NOMO-1 (cell line): ENCODE data around the gene PLPPR3.

Source experiments
- DNase-seq, 2 experiments: peaks; one replicate each; lab custom pipeline; 2025; ENCODE audit not compliant: unreplicated experiment in 2 of 2; lab: John Stamatoyannopoulos, UW

Gene PLPPR3

GRCh38 chr19:821825-822503 is at the start of gene PLPPR3:
PLPPR3 (minus strand) TSS chr19:821955; CDS start chr19:821559, 396 bp downstream.
- peak in 1 of 2 experiments; percentile 35 for DNase-seq

DNA sequence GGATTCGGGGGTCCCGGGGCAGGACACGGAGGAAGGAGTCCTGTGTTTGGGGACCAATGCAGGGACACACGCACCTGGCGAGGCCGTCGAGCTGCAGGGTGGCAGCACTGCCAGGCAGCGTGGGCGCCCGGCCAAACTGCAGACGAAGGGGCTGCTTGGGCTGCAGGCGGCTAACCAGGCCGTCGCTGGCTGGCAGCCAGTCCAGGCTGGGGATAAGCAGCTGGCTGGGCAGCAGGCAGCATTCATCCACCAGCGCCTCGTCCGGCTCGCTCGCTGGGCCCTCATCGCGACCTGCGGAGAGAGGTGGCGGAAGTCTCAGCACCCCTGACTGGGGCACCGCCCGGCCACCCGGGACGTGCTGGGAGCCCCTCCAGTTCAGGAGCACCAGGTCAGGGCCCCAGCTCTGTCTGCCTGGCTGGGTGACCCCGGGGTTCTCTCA is 49.2 kb upstream of the PLPPR3 start:
- no peak for DNase-seq

DNA sequence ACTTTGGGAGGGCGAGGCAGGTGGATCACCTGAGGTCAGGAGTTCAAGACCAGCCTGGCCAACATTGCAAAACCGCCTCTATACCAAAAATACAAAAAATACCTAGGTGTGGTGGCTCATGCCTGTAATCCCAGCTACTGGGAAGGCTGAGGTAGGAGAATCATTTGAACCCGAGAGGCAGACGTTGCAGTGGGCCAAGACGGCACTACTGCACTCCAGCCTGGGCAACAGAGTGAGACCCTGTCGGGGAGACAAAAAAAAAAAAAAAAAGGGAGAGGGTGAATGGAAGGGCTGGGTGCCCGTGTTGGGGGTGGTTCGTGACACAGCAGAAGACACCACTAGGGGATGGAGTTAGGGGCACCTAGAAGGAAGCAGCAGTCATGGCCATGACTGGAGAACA is 48.6 kb upstream of the PLPPR3 start:
- DNase-seq = no peak

DNA sequence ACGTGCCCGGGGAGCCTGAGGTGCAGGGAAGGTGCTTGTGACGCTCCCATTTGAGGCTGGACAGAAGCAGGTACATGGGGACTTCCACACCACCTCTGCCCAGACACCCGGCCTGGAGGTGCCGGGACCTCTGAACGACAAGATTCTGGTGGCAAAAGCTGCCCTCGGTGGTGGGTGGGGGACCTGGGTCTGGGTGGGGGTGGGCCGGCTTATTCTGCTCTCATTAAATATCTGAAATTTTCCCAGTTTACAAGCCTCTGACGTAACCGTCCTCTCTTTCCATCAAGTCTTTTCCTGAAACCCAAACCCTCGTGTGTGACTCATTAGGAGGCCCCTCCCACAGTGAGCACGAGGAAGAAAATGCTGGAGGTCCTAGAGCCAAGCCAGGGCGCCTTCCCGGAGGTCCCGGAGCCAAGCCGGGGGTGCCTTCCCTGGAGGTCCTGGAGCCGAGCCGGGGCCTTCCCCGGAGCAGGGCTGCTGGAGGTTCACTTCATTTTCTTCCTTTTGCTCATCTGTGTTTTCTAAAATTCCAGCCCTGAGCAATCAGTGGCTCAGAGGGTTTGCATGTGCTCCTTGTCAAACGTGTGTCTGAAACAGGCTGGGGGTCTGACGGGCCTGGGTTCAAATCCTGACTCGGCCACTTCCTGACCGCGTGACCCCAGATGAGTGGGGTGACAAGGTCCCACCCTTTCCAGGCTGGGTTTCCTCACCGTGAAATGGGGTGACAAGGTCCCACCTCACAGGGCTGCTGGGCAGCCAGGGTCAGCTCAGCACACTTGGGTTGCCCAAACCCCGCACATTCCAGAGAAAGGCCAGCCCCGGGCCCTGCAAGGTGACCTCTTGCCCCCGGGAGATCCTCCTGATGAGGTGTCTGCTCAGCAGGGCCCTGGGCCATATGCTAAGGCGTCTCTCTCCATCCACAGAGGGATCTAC is 47.8 kb upstream of the PLPPR3 start:
- DNase-seq = no peak

GRCh38 chr19:868458-869244 is 46.9 kb upstream of the PLPPR3 start:
- DNase-seq = no peak

DNA sequence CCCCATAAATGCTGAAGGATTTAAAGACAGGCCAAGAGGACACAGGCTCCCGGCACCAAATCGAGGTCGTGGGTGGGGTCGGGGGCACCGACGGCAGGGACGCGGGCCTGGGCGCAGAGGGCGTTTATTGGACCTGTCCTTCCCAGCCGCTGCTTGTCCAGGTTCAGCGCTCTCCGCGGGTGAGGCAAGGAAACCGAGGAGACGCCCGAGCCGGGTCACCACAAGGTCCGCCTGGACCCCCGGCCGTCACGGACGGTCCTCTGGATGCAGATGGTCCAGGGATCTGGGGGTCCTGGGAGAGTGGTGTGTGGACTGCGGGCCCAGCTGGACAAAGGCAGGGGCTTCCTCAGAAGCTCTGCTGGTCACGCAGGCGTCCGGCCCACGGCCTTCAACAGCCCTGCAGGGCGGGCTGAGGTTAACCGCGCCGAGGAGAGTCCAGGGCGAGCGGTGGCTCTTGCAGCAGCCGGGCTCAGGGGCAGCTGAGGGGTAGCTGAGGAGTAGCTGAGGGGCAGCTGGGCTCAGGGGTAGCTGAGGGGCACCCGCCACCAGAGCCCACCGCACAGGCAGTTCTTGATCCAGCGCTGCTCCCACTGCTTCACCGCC is 46.2 kb upstream of the PLPPR3 start:
- DNase-seq = no peak

DNA sequence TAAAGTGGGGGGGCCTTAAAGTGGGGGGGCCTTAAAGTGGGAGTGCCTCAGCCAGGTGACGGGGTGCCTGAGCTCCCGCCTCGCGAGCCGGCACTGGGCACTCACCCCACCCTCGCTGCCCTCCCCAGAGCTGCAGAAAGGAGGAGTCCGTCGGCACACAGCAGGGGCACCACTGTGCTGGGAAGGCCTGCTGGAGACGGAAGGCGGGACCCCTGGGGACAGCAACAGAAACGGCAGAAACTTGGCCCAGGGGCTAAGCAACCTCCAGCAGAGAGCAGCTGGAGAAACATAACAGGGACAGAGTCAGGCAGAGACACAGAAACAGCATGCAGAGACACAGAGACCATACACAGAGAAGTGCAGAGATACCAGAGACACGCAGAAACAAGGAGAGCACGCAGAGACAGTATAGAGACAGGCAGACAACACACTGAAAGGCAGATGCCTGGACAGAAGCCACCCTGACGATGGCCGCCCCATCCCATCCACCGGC is 45.6 kb upstream of the PLPPR3 start:
- no peak for DNase-seq

- DNase-seq = no peak
Observed at GRCh38 chr19:866769-867300, 45.1 kb upstream of the PLPPR3 start.

- no peak for DNase-seq
Observed at GRCh38 chr19:863315-863620, 41.5 kb upstream of the PLPPR3 start.

GRCh38 chr19:862581-863314 is 41.0 kb upstream of the PLPPR3 start:
- DNase-seq = no peak

DNA sequence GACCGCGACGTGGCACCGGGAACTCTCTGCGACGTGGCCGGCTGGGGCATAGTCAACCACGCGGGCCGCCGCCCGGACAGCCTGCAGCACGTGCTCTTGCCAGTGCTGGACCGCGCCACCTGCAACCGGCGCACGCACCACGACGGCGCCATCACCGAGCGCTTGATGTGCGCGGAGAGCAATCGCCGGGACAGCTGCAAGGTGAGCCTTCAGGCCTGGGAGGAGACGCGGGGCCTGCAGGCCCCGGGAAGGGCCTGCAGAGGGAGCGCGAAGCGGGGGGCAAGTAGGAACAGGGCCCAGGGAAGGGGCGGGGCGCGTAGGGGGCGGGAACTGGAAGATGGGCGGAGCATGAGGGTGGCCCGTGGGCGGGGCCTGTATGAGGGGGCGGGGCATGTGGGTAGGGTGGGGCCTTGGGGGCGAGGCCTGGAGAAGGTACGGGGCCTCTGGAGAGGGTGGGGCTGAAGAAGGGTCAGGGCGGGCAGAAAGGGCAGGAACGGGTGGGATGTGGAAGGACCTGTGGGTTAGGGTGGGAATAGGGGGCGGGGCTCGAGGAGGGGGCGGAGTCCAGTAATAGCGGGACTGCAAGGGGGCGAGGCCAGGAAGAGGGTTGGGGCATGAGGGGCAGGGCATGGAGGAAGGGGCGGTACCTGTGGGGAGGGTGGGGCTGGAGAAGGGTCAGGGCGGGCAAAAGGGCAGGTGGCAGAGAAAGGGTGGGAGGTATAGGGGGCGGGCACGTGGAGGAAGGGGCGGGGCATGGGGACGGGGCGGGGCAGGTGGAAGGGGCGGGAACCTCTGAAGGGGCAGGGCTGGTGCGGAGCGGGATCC is 40.2 kb upstream of the PLPPR3 start:
- peak in 1 of 2 experiments; percentile 40 for DNase-seq

DNA sequence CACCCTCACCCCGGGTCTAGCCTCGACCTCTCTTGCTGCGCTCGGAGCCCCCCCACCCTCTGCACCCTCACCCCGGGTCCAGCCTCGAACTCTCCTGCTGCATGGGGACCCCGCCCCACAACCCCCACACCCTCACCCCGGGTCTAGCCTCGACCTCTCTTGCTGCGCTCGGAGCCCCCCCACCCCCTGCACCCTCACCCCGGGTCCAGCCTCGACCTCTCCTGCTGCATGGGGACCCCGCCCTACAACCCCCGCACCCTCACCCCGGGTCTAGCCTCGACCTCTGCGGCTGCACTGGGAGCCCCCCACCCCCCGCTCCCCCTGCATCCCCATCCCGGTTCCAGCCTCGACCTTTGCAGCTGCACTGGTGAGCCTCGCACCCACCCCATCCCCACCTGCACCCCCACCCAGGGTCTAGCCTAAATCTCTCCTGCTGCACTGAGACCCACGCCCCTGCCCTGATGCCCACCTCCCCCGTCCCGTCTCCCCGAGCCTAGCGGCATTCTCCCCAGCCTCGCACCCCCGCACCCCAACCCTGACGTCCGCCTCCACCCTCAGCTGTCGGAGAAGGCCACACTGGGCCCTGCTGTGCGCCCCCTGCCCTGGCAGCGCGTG is 39.5 kb upstream of the PLPPR3 start:
- DNase-seq = no peak

- DNase-seq = peak; percentile 67 to 68
Observed at GRCh38 chr19:858868-859843, 37.4 kb upstream of the PLPPR3 start, which contains the start of gene CFD. CFD (plus strand) TSS chr19:859664; CDS start chr19:859690, 26 bp downstream.

- no peak for DNase-seq
Observed at GRCh38 chr19:858284-858683, 36.5 kb upstream of the PLPPR3 start.

GRCh38 chr19:855566-856120 is 33.9 kb upstream of the PLPPR3 start:
- no peak for DNase-seq

GRCh38 chr19:855142-855541 is 33.4 kb upstream of the PLPPR3 start:
- DNase-seq = no peak

DNA sequence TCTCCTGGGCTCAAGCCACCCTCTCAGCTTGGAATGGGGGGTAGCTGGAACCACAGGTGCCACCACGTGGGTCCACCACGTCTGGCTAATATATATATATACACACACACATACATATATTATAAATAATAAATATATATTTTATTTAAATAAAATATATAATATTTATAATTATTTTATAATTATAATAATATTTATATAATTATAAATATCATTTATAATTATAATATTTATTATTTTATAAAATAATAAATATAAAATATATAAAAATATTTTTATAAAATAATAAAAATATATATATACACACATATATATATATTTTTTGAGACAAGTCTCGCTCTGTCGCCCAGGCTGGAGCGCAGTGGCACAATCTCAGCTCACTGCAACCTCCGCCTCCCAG is 32.8 kb upstream of the PLPPR3 start:
- no peak for DNase-seq
